ENCODE results near the gene MCEMP1. TPM values are rescaled to one million over a fixed set of nuclear protein-coding genes. Genes with fewer than 3 reads are reported as not detected.

MCEMP1 gene
- total and polyA plus RNA-seq, 2 of the 13 experiments (the other 11 are each of a cell fraction or from before 2014, with no cell fraction given): not detected

- CTCF ChIA-PET (ENCODE audit: low intra/inter-chr PET ratio, low total read pairs): no interaction called here
- no peak for DNase-seq (ENCODE audit: low spot score)
- in situ Hi-C loops (cut with HindIII; ENCODE audit: extremely low pct_ligation_motif_present, low pct_unique_long_range_greater_than_20kb): no loop called here
These were observed 38.8 kb downstream of the MCEMP1 start for GRCh38 chr19:7715671-7716070.

More at GRCh38 chr19:7715671-7716070, 38.8 kb downstream of the MCEMP1 start:
- H4K20me1 ChIP-seq (ENCODE audit: insufficient read depth, low read length): no peaks in the 10 kb centered on the region
- ATAC-seq (no peak), FAIRE-seq (no peak)
- 33% methylated on average over 1 of the region's 1 CpG for WGBS (ENCODE audit: low lambda C conversion rate)
- H3K9ac ChIP-seq (ENCODE audit: insufficient read depth, low read depth, low read length): no peak overlapping the region
- H3K4me1 ChIP-seq (ENCODE audit: insufficient read depth, low read length): no peaks in the 10 kb centered on the region
- H3K9me3 ChIP-seq (ENCODE audit: low read length): no peaks in the 10 kb centered on the region
- no peaks in the 10 kb centered on the region; a peak in 1 of 5 replicates for H3K27me3 ChIP-seq (ENCODE audit: control insufficient read depth in 1 of 2, insufficient read depth in 2 of 2, low read length in 2 of 2)
- H2AFZ ChIP-seq (ENCODE audit: low read length): no peak overlapping the region
- H3K36me3 ChIP-seq (replicated peaks in 1 of 2; ENCODE audit: control insufficient read depth in 1 of 2, insufficient read depth in 2 of 2, low read length in 2 of 2): no peaks in the 10 kb centered on the region
- no peak overlapping the region for H3K4me2 ChIP-seq (ENCODE audit: low read depth, low read length)
- TF ChIP-seq ARNTL (CRISPR knock-in tag; IDR thresholded peaks at IDR 0.05) (no peak), FOXK2 (IDR thresholded peaks at IDR 0.05) (no peak), MLX (CRISPR knock-in tag; IDR thresholded peaks at IDR 0.05) (no peak), POLR2G (IDR thresholded peaks at IDR 0.05; ENCODE audit: low read depth, low read length) (no peak), ZNF451 (CRISPR knock-in tag; IDR thresholded peaks at IDR 0.05) (no peak), ZNF224 (CRISPR knock-in tag; IDR thresholded peaks at IDR 0.05) (no peak), ZNF891 (CRISPR knock-in tag; IDR thresholded peaks at IDR 0.05) (no peak), SIN3B (IDR thresholded peaks at IDR 0.05; ENCODE audit: low read length) (no peak), TOPORS (CRISPR knock-in tag; IDR thresholded peaks at IDR 0.05) (no peak), ZBTB7A (CRISPR knock-in tag; IDR thresholded peaks at IDR 0.05) (no peak), CC2D1A (CRISPR knock-in tag; IDR thresholded peaks at IDR 0.05) (no peak), TAF15 (IDR thresholded peaks at IDR 0.05; ENCODE audit: low read depth, low read length, poor library complexity, severe bottlenecking) (no peak), ZNF484 (CRISPR knock-in tag; IDR thresholded peaks at IDR 0.05; ENCODE audit: borderline replicate concordance, low read depth) (no peak), SMAD1 (CRISPR knock-in tag; IDR thresholded peaks at IDR 0.05; ENCODE audit: borderline replicate concordance, low read depth) (no peak), ZNF784 (CRISPR knock-in tag; IDR thresholded peaks at IDR 0.05; ENCODE audit: borderline replicate concordance) (no peak), ZNF652 (CRISPR knock-in tag; IDR thresholded peaks at IDR 0.05; ENCODE audit: borderline replicate concordance, low read depth) (no peak), RCOR2 (CRISPR knock-in tag; IDR thresholded peaks at IDR 0.05) (no peak), ZBTB43 (CRISPR knock-in tag; conservative IDR thresholded peaks at IDR 0.05) (no peak)
- no peak overlapping the region for H3K4me3 ChIP-seq (replicated peaks in 1 of 3; ENCODE audit: insufficient read depth in 1 of 3, low read depth in 2 of 3, low read length in 3 of 3)
- POLR2A ChIA-PET: no interaction called here
- intact Hi-C loops (cut with micrococcal nuclease; ENCODE audit: unreplicated experiment): no loop called here
- no peaks in the 10 kb centered on the region for H3K79me2 ChIP-seq (ENCODE audit: insufficient read depth, low read length)
- no peak overlapping the region for H3K27ac ChIP-seq (ENCODE audit: extremely low read length, insufficient read depth, low read length)
- no TSS peak for BruUV-seq (replicated peaks)

Measured in HepG2 (cell line).